ENCODE measurements around the gene CDH23.

GRCh38 chr10:71375952-71376351 lies 20.8 kb upstream of the CDH23 start:
- TF ChIP-seq CTCF (IDR thresholded peaks at IDR 0.05 in 2 of 3, conservative IDR thresholded peaks at IDR 0.05 in 1 of 3; ENCODE audit: insufficient read depth in 2 of 3, low read depth in 1 of 3, low read length in 3 of 3) (no peak), CHD2 (IDR thresholded peaks at IDR 0.05; ENCODE audit: low read depth, low read length) (no peak), ZBTB12 (CRISPR knock-in tag; IDR thresholded peaks at IDR 0.05) (no peak)
